Measurements from ENCODE around the gene TTC21B.
"Not testable (repeated sequence)": the region's sequence is repeated elsewhere in the genome, so short reads cannot be mapped to it uniquely, and the experiment has no call there.

The TTC21B gene

GRCh38 chr2:165877565-165878550 lies 75.7 kb downstream of the TTC21B start:
- DNase-seq: no peak

DNA sequence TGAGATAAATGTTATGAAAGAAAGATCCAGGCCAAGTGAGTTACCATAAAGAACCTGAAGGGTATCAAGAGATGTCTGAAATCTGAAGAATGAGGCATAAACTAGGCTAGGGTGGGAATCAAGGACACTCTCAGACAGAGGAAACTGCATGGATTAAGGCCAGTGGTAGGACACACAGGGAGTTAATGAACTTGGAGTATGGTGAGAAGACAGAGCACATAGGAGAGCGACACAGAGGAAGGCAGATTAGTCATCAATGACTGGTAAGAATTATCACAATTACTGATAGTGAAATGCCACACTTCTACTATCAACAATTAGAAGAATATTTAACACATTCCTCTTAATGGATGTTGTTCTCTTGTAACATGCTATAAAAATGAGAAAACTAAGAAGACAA lies 76.9 kb downstream of the TTC21B start:
- DNase-seq: no peak

DNA sequence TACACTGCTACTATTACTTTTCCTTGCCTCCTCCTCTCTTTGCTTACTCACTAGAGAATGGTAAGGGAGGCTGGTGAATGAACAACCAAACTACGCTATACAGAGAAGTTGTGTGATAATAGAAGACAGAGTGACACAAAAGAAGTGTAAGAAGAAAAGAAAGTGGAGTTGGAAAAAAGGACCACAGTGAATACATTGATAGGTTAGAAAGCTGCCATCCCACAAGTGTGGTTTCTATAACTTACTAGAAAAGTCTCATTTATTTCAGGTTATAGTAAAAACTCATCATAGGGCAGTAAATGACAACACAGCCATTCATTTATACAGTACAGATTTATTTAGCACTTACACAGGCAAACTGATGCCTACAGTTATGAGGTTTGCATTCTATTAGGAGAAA lies 77.3 kb downstream of the TTC21B start:
- DNase-seq: no peak

DNA sequence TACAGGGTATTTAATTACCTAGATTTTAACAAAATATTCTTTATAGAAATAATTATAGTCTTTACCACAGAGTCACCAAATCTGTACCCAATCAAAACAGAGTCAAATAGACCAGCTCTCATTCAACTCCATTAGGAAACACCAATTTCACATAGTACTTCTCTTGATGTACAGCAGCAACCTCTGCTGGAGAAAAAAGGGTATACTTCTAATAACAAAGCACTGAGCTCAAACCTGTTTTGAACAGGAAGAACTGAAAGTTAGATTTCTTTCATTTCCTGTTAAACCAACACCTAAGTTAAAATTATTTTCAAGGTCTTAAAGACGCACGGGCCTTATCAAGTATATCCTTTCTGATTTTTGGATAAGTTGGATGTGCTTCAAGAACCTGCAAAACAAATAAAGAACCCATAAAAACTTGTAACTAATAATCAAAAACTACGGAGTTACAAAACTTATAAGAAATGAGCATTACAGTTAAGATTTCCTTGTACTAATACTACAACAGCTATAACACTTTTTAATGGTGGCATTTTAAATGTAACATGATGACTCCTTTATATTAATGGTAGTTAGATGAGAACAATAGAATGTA lies 79.0 kb downstream of the TTC21B start:
- DNase-seq: no peak

- no peak for DNase-seq
Observed at GRCh38 chr2:165872101-165872791, 81.3 kb downstream of the TTC21B start.

DNA sequence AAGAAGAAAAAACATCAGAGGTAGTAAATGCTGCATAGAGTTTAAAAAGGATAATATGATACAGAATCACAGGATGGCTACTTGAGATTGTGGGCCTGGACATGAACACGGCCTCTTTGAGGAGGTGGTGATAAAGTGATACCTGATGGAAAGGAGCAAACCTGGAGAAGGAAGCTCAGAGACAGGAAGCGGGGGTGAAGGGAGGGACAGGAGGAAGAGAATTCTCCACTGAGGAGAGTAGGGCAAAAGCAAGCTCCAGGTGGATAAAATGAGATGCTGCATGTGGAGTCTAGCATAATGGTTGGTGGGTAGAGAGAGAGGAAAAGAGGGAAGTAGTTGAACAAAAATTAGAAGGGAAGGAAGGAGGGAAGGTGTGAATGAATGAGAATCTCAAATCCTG lies 82.6 kb downstream of the TTC21B start:
- DNase-seq: no peak

- DNase-seq: no peak
Observed at GRCh38 chr2:165870346-165870745, 83.2 kb downstream of the TTC21B start.

DNA sequence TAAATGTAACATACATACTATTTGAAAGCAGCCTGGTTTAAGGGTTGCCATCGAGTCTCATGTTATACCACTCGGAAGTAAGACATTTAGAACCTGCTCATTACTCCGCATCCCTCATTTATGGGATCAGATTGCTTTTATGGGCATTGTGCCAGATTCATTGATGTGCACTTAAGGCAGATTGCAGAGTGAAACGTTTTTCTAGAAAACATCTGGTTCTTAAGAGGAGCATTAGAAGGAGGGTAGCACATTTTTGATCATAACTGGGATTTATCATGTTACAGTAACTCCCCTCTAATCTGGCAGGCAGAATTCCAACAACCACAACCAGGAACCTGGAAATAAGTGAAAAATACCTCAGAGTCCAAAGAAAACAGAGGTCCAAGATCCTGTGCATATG lies 85.4 kb downstream of the TTC21B start:
- DNase-seq: no peak

- DNase-seq: no peak
Observed at GRCh38 chr2:165864296-165864695, 89.3 kb downstream of the TTC21B start.

- no peak for DNase-seq
Observed at GRCh38 chr2:165863810-165864261, 89.7 kb downstream of the TTC21B start.

- DNase-seq: not testable (repeated sequence)
Observed at GRCh38 chr2:165861083-165861482, 92.5 kb downstream of the TTC21B start.

DNA sequence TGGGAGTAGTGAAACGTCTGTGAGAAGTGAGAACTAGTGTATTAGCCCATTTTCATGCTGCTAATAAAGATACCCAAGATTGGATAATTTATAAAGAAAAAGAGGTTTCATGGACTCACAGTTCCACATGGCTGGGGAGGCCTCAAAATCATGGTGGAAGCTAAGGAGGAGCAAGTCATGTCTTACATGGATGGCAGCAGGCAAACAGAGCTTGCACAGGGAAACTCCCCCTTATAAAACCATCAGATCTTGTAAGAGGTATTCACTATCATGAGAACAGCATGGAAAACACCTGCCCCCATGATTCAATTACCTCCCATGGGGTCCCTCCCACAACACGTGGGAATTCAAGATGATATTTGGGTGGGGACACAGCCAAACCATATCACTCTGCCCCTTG lies 93.9 kb downstream of the TTC21B start:
- not testable (repeated sequence) for DNase-seq

DNA sequence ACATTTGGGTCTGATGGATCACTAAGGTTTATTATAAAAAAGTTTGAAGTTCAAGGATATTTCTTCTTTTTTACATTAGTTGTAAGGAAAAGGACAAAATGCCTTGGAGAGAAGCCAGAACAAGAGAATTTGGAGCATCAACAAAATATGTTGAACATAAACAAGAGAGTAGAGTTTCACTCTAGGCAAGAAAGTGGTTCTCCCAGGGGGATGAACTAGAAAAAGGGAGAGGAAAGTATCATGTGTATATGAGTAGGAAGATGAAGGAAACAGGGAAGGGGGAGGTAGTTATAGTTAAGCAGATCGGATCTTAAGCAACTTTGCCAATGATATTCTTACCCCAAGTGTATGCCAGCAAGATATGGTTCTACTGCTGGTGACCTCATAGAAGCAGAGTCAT lies 95.7 kb downstream of the TTC21B start:
- no peak for DNase-seq

GRCh38 chr2:165852394-165852793 lies 101.2 kb downstream of the TTC21B start:
- DNase-seq: no peak

- no peak for DNase-seq
Observed at GRCh38 chr2:165847001-165847400, 106.6 kb downstream of the TTC21B start.

DNA sequence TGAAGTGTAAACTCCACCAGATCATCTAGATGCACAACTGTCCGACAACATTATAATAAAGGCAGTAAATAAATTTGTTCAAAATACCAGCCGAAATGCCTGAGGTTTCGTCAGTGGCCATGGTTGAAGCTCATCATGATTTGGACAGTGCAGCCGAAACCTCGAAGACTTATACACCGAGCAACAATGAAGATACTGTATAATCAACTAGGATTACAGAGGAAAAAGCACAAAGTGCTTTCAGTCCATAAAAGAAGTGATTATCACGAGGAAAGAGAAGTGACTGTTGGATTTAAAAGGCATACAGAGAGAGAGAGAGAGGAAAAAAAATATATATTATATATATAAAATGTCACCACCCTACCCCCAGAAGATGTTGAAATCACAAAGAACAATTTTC lies 107.5 kb downstream of the TTC21B start:
- no peak for DNase-seq

- no peak for DNase-seq
Observed at GRCh38 chr2:165844216-165844615, 109.4 kb downstream of the TTC21B start.

DNA sequence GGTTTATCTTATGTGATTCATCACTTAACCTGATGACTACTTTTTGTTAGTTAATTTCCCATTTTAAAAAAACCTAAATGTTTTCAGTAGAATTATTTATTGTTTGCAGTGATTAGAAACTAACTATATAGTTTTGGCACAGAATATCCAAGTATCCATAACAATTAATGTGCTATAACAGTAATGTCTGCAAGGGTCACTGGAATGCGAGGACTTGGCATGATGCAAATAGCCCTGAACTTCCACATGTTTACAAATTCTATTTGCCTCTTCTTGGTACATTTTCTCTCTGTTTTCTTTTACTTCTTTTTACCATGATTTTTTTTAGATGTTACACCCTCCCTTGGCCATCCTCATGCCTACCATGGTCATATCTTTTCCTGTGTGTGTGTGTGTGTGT lies 110.2 kb downstream of the TTC21B start:
- DNase-seq: no peak

DNA sequence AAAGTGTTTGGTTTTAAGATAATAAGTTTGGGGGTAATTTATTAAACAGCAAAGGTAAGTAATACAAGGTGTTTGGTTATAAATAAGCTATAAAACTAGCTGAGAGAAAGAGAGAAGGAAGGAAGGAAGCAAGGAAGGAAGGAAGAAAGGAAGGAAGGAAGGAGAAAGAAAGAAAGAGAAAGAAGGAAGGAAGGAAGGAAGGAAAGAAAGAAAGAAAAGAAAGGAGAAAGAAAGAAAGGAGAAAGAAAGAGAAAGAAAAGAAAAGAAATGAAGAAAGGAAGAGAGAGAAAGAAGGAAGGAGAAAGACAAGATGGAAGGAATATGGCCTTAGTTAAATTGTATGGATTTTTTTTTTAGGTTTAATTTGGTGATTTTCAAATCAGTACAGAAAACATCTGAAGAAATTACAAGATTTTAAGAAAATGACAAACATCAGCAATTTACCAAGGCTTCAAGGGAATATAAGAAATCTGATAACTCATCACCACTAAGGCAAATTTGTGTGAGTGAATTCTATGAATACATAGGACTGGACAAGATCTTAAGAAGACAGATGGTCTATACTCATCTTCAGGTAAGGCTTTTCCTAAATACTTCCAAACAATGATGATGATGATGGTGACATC lies 113.1 kb downstream of the TTC21B start:
- no peak for DNase-seq

DNA sequence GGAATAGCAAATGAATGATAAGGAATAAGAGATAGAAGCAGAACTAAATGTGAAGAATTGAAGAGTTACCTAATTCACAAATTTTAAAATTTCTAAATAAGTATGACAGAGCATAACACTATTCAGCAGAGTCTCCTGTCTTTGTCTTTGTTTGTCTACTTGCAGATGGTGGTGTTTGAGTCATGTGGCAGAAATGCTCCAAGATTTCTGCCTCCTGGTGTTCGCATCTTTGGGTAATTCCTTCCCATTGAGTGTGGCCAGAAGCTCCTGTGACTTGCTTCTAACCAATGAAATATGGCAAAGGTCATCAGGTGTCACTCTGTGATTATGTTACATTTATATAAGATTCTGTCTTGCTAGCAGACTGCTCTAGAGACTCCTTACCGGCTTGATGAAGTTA lies 114.0 kb downstream of the TTC21B start:
- DNase-seq: no peak

DNA sequence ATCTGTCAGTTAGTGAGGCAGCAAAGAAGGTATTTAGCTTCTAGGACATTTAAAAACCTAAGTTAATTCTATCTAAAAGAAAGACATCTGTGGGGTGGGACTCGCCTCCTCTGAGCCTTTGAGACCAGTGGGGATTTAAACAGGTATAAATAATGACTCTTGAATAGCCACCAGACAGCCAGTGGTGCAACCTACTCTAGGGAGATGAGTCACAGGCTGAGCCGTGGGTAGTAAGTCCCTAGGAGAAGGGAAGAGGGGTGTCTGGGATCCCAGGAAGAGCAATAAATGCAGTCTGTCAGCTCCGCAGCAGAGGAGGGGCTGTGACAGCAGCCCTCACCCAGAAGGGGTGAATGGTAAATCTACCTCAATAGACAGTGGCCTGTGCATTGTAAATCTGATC lies 116.5 kb downstream of the TTC21B start:
- no peak for DNase-seq

GRCh38 chr2:165835363-165835762 lies 118.2 kb downstream of the TTC21B start:
- DNase-seq: no peak

- DNase-seq: no peak
Observed at GRCh38 chr2:165833156-165833555, 120.4 kb downstream of the TTC21B start.

All from activated naive CD4-positive, alpha-beta T cell treated with Interleukin-2 at 50 U/mL for 16 hours (primary cell).